ENCODE data around the gene FBXL17.

- no peak for TF ChIP-seq POLR2AphosphoS5 (IDR thresholded peaks at IDR 0.05; ENCODE audit: low read depth, low read length)
- TF ChIP-seq EZH2phosphoT487 (IDR thresholded peaks at IDR 0.05; ENCODE audit: borderline replicate concordance, low read depth) = no peak
- TF ChIP-seq TEAD4 (IDR thresholded peaks at IDR 0.05; ENCODE audit: borderline replicate concordance, insufficient read depth) = no peak
- TF ChIP-seq CTCF (IDR thresholded peaks at IDR 0.05) = no peak
- TF ChIP-seq JUND (IDR thresholded peaks at IDR 0.05) = no peak
Observed at GRCh38 chr5:107993341-107993740, 388.6 kb downstream of the FBXL17 start.

All from SK-N-SH (cell line).